ENCODE data around the gene POU1F1.

DNA sequence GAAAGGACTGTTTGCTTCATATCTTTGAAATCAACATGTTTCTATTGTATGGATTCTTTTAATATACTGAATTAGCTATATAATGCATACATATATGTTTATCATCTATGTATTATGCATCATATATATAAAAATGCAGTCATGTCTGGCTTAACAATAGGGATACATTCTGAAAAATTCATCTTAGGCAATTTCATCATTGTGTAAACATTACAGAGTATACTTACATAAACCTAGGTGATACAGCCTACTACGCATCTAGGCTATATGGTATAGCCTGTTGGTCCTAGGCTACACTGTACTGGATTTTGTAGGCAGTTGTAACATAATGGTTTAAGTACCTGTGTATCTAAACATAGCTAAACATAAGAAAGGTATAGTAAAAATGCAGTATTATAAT, 27.6 kb downstream of the POU1F1 start:
- TF ChIP-seq, protein P1, sequence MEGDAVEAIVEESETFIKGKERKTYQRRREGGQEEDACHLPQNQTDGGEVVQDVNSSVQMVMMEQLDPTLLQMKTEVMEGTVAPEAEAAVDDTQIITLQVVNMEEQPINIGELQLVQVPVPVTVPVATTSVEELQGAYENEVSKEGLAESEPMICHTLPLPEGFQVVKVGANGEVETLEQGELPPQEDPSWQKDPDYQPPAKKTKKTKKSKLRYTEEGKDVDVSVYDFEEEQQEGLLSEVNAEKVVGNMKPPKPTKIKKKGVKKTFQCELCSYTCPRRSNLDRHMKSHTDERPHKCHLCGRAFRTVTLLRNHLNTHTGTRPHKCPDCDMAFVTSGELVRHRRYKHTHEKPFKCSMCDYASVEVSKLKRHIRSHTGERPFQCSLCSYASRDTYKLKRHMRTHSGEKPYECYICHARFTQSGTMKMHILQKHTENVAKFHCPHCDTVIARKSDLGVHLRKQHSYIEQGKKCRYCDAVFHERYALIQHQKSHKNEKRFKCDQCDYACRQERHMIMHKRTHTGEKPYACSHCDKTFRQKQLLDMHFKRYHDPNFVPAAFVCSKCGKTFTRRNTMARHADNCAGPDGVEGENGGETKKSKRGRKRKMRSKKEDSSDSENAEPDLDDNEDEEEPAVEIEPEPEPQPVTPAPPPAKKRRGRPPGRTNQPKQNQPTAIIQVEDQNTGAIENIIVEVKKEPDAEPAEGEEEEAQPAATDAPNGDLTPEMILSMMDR (IDR thresholded peaks at IDR 0.05), result no peak
- no peak for TF ChIP-seq POLR2A (IDR thresholded peaks at IDR 0.05)

Data from prostate gland (tissue), 2 donors.